H1 (cell line): Measurements from ENCODE around the gene SLC17A4. TPM values are rescaled to one million over a fixed set of nuclear protein-coding genes. Genes with fewer than 3 reads are reported as not detected.

Experiments used
- CTCF ChIA-PET: fragments of 300-600 bp; sonication (Branson Sonifier 250); formaldehyde crosslinking; loops from one replicate; lab custom pipeline; 2021; ENCODE audit not compliant: partially characterized antibody; lab: Charles Lee
- POLR2A ChIA-PET: fragments of 300-600 bp; sonication (Branson Sonifier 250); formaldehyde crosslinking; loops from one replicate; lab custom pipeline; 2021; ENCODE audit warnings: inconsistent platforms; ENCODE audit not compliant: partially characterized antibody; lab: Charles Lee
- DNase-seq, 2 experiments: peaks; one replicate each; pipeline versions ENCODE4 v3.0.0 to v3.0.0-alpha.2; 2010 to 2022; ENCODE audit warnings: low spot score in 2 of 2, low read depth in 1 of 2, mixed read lengths in 1 of 2
- FAIRE-seq: peaks from 2 replicates; lab custom pipeline; 2011; peaks lifted over from hg19 to GRCh38; lab: Jason Lieb, UNC
- H2AFZ ChIP-seq: 2 replicates; pipeline ENCODE4 v1.8.1; 2012; ENCODE audit warnings: low read length, inconsistent platforms
- H2AK5ac ChIP-seq: 2 replicates; pipeline ENCODE4 v1.6.1; 2013; ENCODE audit warnings: low read depth, low read length
- H2BK120ac ChIP-seq: replicated peaks from 2 replicates; pipeline ENCODE3; 2013; ENCODE audit warnings: low read depth, low read length, inconsistent platforms
- H2BK12ac ChIP-seq: 2 replicates; pipeline ENCODE4 v1.6.1; 2013; ENCODE audit warnings: low read depth, low read length
- H2BK15ac ChIP-seq: 2 replicates; pipeline ENCODE4 v1.6.1; 2013; ENCODE audit warnings: low read length
- H2BK20ac ChIP-seq: 2 replicates; pipeline ENCODE4 v1.6.1; 2013; ENCODE audit warnings: low read length
- H2BK5ac ChIP-seq: 2 replicates; pipeline ENCODE4 v1.6.1; 2013; ENCODE audit warnings: low read depth, low read length
- H3K14ac ChIP-seq: 2 replicates; pipeline ENCODE4 v1.6.1; 2013; ENCODE audit warnings: inconsistent platforms; ENCODE audit not compliant: insufficient read length
- H3K18ac ChIP-seq: 2 replicates; pipeline ENCODE4 v1.6.1; 2013; ENCODE audit warnings: low read length; ENCODE audit errors: extremely low read depth
- H3K23ac ChIP-seq: 2 replicates; pipeline ENCODE4 v1.6.1; 2013; ENCODE audit warnings: inconsistent platforms; ENCODE audit not compliant: insufficient read length
- H3K23me2 ChIP-seq: 2 replicates; pipeline ENCODE4 v1.6.1; 2013; ENCODE audit warnings: low read depth, low read length
- H3K27ac ChIP-seq: 2 replicates; pipeline ENCODE4 v1.6.1; 2011; ENCODE audit warnings: low read depth, low read length, inconsistent platforms
- H3K27me3 ChIP-seq, 4 experiments: replicated peaks in 1 of 4; 1 replicate in 1 of 4; 2 replicates in 3 of 4; pipeline versions ENCODE4 v1.6.1 to v1.8.1; 2011 to 2013; ENCODE audit warnings: low read length in 3 of 4, mild to moderate bottlenecking in 3 of 4, inconsistent platforms in 2 of 4, mixed read lengths in 2 of 4, moderate library complexity in 1 of 4; ENCODE audit not compliant: control insufficient read depth in 3 of 4, insufficient read depth in 3 of 4; ENCODE audit errors: extremely low read depth in 1 of 4
- H3K36me3 ChIP-seq, 4 experiments: 2 replicates each; pipeline versions ENCODE4 v1.6.1 to v1.8.1; 2011 to 2013; ENCODE audit warnings: mild to moderate bottlenecking in 4 of 4, low read length in 3 of 4, moderate library complexity in 2 of 4, control low read depth in 1 of 4, inconsistent platforms in 1 of 4; ENCODE audit not compliant: insufficient read depth in 4 of 4, control insufficient read depth in 2 of 4
- H3K4ac ChIP-seq: replicated peaks from 2 replicates; pipeline ENCODE3; 2013; ENCODE audit warnings: low read length, low read depth, mixed read lengths, inconsistent platforms; ENCODE audit not compliant: insufficient read length
- H3K4me1 ChIP-seq, 4 experiments: replicated peaks in 1 of 4; 1 replicate in 1 of 4; 2 replicates in 3 of 4; pipeline versions ENCODE4 v1.6.1 to v1.8.1; 2011 to 2013; ENCODE audit warnings: low read length in 3 of 4, inconsistent platforms in 2 of 4, mixed read lengths in 1 of 4; ENCODE audit not compliant: insufficient read depth in 4 of 4, control insufficient read depth in 3 of 4
- H3K4me2 ChIP-seq, 2 experiments: 2 replicates each; pipeline versions ENCODE4 v1.6.1 to v1.8.1; 2011 to 2013; ENCODE audit warnings: low read depth in 2 of 2, low read length in 2 of 2, control low read depth in 1 of 2, inconsistent platforms in 1 of 2, mild to moderate bottlenecking in 1 of 2; ENCODE audit not compliant: insufficient read depth in 1 of 2
- H3K4me3 ChIP-seq, 4 experiments: fragments of 200-600, 300-600 bp in 1 of 4; sonication (generic), shearing (Covaris generic), sonication (Bioruptor Twin) in 1 of 4; 2 replicates each; pipeline versions ENCODE4 v1.5.1 to v1.8.1; 2011 to 2016; ENCODE audit warnings: low read length in 4 of 4, low read depth in 3 of 4, control low read depth in 2 of 4, inconsistent platforms in 2 of 4, mild to moderate bottlenecking in 2 of 4, mixed read lengths in 1 of 4, moderate library complexity in 1 of 4; ENCODE audit not compliant: insufficient read depth in 2 of 4; ENCODE audit errors: extremely low read depth in 1 of 4
- H3K56ac ChIP-seq: replicated peaks from 2 replicates; pipeline ENCODE3; 2013; ENCODE audit warnings: low read depth, mild to moderate bottlenecking, mixed read lengths, low read length, inconsistent platforms; ENCODE audit not compliant: insufficient read length
- H3K79me1 ChIP-seq: 2 replicates; pipeline ENCODE4 v1.6.1; 2013; ENCODE audit warnings: low read depth, low read length, control low read depth
- H3K79me2 ChIP-seq, 2 experiments: 2 replicates each; pipeline versions ENCODE4 v1.6.1 to v1.8.1; 2012 to 2013; ENCODE audit warnings: low read length in 2 of 2, mild to moderate bottlenecking in 2 of 2, inconsistent platforms in 1 of 2; ENCODE audit not compliant: insufficient read depth in 2 of 2, control insufficient read depth in 1 of 2
- H3K9ac ChIP-seq, 4 experiments: replicated peaks in 1 of 4; 1 replicate in 1 of 4; 2 replicates in 3 of 4; pipeline versions ENCODE4 v1.6.1 to v1.8.1; 2011 to 2013; ENCODE audit warnings: low read depth in 3 of 4, low read length in 3 of 4, control low read depth in 2 of 4, mild to moderate bottlenecking in 2 of 4, moderate library complexity in 2 of 4, inconsistent platforms in 1 of 4; ENCODE audit errors: extremely low read depth in 1 of 4
- H3K9me3 ChIP-seq, 2 experiments: 2 replicates each; pipeline versions ENCODE4 v1.6.1 to v1.8.1; 2012 to 2013; ENCODE audit warnings: mild to moderate bottlenecking in 2 of 2, moderate library complexity in 2 of 2, control low read depth in 1 of 2, inconsistent platforms in 1 of 2, low read depth in 1 of 2, low read length in 1 of 2, mixed read lengths in 1 of 2; ENCODE audit not compliant: insufficient read depth in 2 of 2
- H4K20me1 ChIP-seq, 2 experiments: replicated peaks in 1 of 2; 2 replicates each; pipeline versions ENCODE3 to v1.8.1; 2011 to 2013; ENCODE audit warnings: inconsistent platforms in 2 of 2, low read length in 2 of 2, mild to moderate bottlenecking in 1 of 2; ENCODE audit not compliant: insufficient read depth in 2 of 2, control insufficient read depth in 1 of 2
- H4K5ac ChIP-seq: 2 replicates; pipeline ENCODE4 v1.6.1; 2013; ENCODE audit warnings: low read length, low read depth, mixed read lengths, inconsistent platforms; ENCODE audit not compliant: insufficient read length
- H4K8ac ChIP-seq: 2 replicates; pipeline ENCODE4 v1.8.0; 2013; ENCODE audit warnings: mild to moderate bottlenecking, moderate library complexity, low read length, inconsistent platforms; ENCODE audit not compliant: insufficient read depth; ENCODE audit errors: extremely low read depth
- H4K91ac ChIP-seq: replicated peaks from 2 replicates; pipeline ENCODE3; 2013; ENCODE audit warnings: low read length, mixed read lengths, inconsistent platforms; ENCODE audit not compliant: insufficient read length
- RXRA ChIP-seq: IDR thresholded peaks from 2 replicates; pipeline ENCODE4 v1.6.1; 2011; ENCODE audit warnings: low read depth, mild to moderate bottlenecking, low read length, moderate library complexity; ENCODE audit not compliant: insufficient read depth
- polyA plus RNA-seq, 7 experiments: library from polyadenylated mRNA; depleted of rRNA in 3 of 7; stranded (reverse) in 5 of 7; unstranded in 2 of 7; fragments of >200 nt in 5 of 7; fragments of 200-250 nt in 2 of 7; gene quantifications; 1 replicate in 5 of 7; 2 replicates in 1 of 7; 4 replicates in 1 of 7; pipeline versions ENCODE4 v1.2.1 to v1.2.3, GENCODE V29; 2011 to 2013; ENCODE audit warnings: missing spikeins in 2 of 7, mixed read lengths in 2 of 7
- total RNA-seq: library from RNA; stranded (reverse); fragmentation: NEBNext Ultra II Directional; extraction: Animal tissue kit (Norgen Biotek cat#: 25700); gene quantifications from 2 replicates; pipeline ENCODE4 v1.2.1, GENCODE V29; 2021

The SLC17A4 gene
- total and polyA plus RNA-seq, 2 of the 8 experiments (the other 6 are each of a cell fraction or from before 2014, with no cell fraction given), result not detected

- Histone ChIP-seq H3K79me1 (no peaks in the 10 kb centered on the region), H3K9ac (no peak overlapping the region), H2BK5ac (no peak overlapping the region), H3K23ac (no peak overlapping the region), H3K79me2 (no peaks in the 10 kb centered on the region), H2BK15ac (no peak overlapping the region), H4K8ac (no peak overlapping the region), H4K5ac (no peak overlapping the region), H3K23me2 (no peaks in the 10 kb centered on the region), H3K36me3 (no peaks in the 10 kb centered on the region), H2BK12ac (no peak overlapping the region), H3K56ac (no peak overlapping the region), H2AK5ac (no peak overlapping the region), H2AFZ (no peak overlapping the region), H4K20me1 (no peaks in the 10 kb centered on the region), H3K27me3 (no peaks in the 10 kb centered on the region), H3K4me1 (peaks cover 0 to 3% (median under 1%) of the 10 kb centered on the region in 4 experiments; a peak in 4 of 7 replicates), H4K91ac (no peak overlapping the region), H3K4me3 (no peak overlapping the region), H3K9me3 (no peaks in the 10 kb centered on the region), H3K14ac (no peak overlapping the region), H3K27ac (no peak overlapping the region), H3K18ac (no peak overlapping the region), H2BK120ac (no peak overlapping the region), H3K4me2 (no peak overlapping the region), H2BK20ac (no peak overlapping the region), H3K4ac (no peak overlapping the region)
- POLR2A ChIA-PET, result no interaction called here
- CTCF ChIA-PET, result no interaction called here
- DNase-seq, result no peak
- FAIRE-seq, result no peak
- no peak for TF ChIP-seq RXRA
Observed at GRCh38 chr6:25821341-25821740, 66.8 kb downstream of the SLC17A4 start.
